NCI-H2196 (cell line): Measurements from ENCODE around the gene TMEM107.
"Not testable (repeated sequence)": the region's sequence is repeated elsewhere in the genome, so short reads cannot be mapped to it uniquely, and the experiment has no call there.

Experiments
- DNase-seq: peaks from one replicate; lab custom pipeline; 2025; ENCODE audit not compliant: unreplicated experiment; lab: John Stamatoyannopoulos, UW

The TMEM107 gene

GRCh38 chr17:8176197-8176940 lies at the start of gene TMEM107:
TMEM107 (minus strand) TSS chr17:8176380; CDS start chr17:8176286, 94 bp downstream.
- peak; percentile 81 for DNase-seq

DNA sequence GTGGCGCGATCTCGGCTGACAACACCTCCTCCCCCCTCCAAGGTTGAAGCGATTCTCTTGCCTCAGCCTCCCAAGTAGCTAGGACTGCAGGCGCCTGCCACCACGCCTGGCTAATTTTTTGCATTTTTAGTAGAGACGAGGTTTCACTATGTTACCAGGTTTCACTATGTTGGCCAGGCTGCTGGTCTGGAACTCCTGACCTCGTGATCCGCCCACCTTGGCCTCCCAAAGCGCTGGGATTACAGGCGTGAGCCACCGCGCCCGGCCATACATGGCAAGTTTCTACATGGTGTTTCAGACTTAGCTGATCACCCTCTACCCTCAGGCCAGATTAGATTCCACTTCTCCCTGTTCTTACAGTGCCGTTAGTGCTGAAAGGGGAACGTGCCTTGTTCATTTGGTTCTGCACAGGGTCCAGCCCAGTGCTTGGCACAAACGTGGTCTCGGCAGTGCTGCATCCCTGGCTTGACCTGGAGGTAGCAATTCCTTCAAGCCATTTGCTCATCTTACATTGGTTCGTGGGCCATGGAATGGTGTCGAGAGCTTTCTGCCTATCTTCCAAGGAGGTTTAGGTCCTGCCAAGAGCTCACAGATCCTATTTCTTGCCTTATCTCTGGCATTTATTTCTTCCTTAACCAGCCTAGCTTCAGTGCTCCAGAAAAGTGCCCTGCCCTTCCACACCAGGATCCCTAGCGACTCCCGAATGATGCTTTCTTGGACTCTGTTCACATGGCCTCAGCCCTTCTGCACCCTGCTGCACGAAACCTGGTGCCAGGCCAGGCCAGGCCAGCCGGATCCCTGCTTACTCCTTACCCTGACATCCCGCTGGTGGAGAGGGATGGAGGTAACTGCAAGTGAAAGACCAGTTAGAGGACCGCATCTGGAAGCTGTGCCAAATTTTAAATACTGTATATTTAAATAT lies 49.0 kb upstream of the TMEM107 start:
- no peak for DNase-seq

DNA sequence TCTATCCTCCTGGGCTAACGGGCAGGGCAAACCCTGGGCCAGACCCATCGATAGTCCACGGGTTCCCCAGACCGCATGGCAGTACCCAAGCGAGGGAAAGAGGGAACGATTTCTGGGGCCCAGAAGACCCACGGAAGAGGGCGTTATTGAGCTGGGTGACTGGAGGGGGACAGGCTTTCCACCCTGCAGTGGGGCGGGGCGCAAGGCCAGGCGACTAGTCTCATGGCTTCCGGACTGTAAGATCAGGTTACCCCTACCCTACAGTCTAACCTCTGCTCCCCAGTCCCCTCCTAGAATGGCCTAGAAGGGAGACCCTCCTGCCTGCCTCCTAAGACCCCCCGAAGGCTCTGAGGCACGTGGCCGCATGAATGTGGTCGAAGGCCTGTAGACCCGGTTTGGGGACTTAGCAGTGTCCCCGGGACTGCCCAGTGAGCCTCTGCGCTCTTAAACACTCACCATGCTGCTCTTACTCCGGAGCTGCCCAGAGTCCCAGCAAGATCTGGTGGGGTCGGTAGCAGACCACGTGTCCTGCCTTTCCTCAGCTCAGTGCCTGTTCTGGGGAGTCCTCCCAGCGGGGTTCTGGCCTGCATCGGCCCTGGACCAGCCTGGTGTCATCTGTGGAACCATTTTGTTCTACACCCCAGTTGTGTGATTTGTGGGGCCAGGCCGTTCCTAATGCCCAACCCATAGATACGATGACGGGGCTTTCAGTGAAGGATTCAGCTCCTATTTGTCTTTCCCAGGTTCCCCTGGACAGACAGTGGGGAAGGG lies 47.4 kb upstream of the TMEM107 start:
- peak; percentile 12 for DNase-seq

DNA sequence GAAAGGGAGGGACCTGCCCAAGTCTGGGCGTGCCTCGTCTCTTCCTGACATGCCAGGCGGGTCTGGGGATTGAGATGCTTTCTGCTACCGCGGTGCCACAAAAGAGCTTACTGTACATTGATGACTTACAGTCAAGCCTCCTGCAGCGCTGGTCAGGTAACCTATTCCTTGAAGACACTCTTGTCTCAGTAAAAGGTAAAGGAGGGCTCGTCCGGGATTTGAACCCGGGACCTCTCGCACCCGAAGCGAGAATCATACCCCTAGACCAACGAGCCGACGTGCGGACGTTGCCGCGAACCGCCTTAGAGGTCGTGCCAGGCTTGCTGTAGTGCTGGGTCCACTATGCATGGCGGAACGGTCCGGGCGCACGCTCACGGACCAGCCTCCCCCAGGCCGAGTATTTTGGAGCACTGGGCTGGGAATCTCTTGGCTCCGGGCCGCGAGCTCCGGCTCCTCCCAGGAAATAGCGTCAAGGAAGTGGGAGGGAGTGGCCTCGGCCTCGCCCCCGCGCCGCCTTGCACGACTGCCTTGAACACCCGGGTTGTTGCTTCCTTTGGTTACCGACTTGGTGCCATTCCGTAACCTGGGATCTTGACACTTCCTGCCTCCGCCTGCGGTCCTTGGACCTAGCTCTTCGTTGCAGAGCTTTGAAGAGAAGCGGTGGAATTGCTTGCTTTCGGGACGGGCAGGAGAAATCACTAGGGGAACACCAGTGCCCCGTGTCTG lies 46.6 kb upstream of the TMEM107 start:
- DNase-seq: peak; percentile 77

- DNase-seq: no peak
Measured at GRCh38 chr17:8222380-8222629, 46.1 kb upstream of the TMEM107 start.

- DNase-seq: peak; percentile 67
Measured at GRCh38 chr17:8221663-8222379, 45.6 kb upstream of the TMEM107 start.

GRCh38 chr17:8220783-8221662 lies 44.8 kb upstream of the TMEM107 start:
- DNase-seq: peak; percentile 78

GRCh38 chr17:8214000-8214399 lies 37.8 kb upstream of the TMEM107 start:
- not testable (repeated sequence) for DNase-seq

- no peak for DNase-seq
Measured at GRCh38 chr17:8212312-8213180, 36.4 kb upstream of the TMEM107 start.

- DNase-seq: no peak
Measured at GRCh38 chr17:8210761-8211458, 34.7 kb upstream of the TMEM107 start.

DNA sequence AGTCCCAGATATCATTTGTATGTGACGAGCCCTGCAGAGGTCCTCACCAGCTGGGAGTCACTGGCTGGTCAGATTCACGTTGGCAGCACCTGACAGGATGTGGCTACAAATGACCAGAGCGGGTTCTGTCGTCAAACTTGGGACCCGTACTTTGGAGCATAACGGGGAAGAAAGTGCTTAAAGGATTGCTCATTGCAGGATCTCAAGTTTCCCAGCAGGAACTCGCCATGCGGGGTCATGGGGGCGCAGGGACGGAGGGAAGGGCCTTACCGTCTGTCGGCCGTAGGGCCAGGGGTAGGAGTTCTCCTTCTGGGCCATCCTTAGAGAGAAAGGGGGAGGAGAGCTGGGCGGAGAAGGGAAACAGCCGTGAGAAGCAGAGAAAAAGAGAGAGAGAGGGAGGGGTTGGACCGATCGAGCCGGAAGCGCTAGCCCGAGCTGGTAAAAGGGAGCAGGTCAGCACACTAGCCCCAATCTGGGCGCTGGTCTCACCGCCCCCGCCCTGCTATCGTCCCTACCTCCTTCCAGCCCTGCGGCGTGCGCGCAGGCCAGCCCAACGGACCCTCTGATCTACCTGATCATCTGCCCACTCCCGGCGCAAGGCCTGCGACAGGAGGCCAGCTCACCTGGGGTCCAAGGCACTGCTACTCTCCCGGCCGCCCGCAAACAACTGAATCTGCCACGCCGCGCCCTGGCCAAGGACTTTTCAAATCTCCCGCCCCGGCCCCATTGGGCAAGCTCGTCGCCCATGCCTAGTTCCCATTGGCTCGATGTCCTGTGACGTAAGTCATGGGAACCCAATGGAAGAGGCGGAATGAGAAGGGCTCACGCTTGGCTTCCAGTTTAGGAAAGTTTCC lies 34.0 kb upstream of the TMEM107 start, which contains the start of gene AURKB:
Gene AURKB (minus strand): TSS at position 669 of the 854 bp plus-strand sequence. CDS start 351 bp downstream, at position 318.
- peak; percentile 83 for DNase-seq

DNA sequence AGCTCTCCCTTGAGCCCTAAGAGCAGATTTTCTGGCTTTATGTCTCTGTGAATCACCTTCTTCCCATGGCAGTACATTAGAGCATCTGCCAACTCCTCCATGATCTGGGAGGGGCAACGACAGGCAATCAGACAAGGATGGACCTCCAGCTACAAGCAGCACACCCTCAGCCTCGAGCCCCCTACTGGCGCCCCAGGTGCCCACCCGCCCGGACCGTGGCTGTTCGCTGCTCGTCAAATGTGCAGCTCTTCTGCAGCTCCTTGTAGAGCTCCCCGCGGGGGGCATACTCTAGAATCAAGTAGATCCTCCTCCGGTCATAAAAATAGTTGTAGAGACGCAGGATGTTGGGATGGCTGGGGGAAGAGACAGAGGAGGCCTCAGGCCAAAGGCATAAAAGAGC lies 30.4 kb upstream of the TMEM107 start:
- DNase-seq: no peak

GRCh38 chr17:8204761-8205555 lies 28.8 kb upstream of the TMEM107 start:
- no peak for DNase-seq

- DNase-seq: peak; percentile 57
Measured at GRCh38 chr17:8192070-8192815, 16.1 kb upstream of the TMEM107 start.

DNA sequence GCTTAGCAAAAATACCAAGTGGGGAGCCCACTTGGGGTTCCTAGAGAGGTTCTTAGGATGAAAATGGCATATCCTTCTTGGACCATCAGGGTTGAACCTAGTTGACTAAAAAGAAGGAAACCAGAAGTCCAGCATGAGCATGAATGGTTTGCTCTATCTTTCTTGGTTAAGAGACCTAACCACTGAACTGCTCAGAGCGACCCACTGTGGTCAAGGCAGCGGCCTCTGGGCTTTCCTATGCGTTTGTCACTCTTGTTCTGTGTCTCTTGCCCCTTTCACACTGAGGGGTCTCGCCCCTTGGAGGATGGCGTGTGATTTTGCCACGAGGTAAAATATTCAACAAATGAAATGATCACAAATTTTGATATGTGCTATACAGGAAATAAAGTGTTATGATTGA lies 14.3 kb upstream of the TMEM107 start:
- no peak for DNase-seq
